Stimulated activated CD8-positive, alpha-beta memory T cell treated with anti-CD3 and anti-CD28 coated beads, Interleukin-4, amount 100 ng/mL, for 1 hour (primary cell): Measurements from ENCODE around the gene AKAP1.

Source experiments
- DNase-seq, 2 donors: peaks; one replicate each; pipeline ENCODE4 v3.0.0-alpha.2; 2020; ENCODE audit warnings: low read depth in 2 of 2, low spot score in 1 of 2

The AKAP1 gene

DNA sequence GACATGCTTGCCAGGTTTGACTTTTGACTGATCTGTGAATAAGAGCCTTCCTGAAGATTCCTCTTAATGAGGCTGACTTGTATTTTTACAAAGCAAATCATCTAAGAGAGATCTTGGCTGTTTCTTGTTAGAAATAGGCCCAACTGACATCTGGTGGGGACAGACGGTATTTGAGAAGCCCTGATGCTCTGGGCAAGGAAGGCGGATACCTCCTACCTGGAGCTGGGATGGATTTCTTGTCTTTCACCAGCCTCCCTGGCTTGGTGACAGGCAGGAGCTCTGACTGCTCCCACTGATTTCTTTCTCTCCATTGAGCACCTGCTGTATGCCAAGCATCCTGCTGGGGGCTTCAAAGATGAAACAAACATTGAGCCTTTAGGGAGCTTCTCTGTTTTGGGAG lies 40.4 kb downstream of the AKAP1 start:
- no peak for DNase-seq

DNA sequence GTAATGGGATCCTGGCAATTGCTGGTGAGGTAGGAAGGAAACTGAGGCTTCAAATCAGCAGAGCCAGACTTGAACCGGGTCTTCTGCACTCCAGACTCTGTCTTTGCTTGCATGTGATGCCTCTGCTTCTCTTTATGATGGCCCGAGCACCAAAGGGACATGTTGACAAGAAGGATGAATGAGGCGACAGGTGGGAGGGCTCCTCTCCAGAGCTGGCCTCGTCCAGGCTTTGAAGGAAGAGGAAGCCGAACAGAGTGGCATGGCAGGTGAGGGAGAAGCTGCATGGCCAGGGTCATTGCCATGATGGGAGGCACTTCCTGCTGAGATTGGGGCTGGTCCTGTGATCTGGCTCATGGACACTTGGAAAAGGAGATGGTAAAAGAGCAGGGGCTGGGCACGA lies 40.8 kb downstream of the AKAP1 start:
- no peak for DNase-seq

DNA sequence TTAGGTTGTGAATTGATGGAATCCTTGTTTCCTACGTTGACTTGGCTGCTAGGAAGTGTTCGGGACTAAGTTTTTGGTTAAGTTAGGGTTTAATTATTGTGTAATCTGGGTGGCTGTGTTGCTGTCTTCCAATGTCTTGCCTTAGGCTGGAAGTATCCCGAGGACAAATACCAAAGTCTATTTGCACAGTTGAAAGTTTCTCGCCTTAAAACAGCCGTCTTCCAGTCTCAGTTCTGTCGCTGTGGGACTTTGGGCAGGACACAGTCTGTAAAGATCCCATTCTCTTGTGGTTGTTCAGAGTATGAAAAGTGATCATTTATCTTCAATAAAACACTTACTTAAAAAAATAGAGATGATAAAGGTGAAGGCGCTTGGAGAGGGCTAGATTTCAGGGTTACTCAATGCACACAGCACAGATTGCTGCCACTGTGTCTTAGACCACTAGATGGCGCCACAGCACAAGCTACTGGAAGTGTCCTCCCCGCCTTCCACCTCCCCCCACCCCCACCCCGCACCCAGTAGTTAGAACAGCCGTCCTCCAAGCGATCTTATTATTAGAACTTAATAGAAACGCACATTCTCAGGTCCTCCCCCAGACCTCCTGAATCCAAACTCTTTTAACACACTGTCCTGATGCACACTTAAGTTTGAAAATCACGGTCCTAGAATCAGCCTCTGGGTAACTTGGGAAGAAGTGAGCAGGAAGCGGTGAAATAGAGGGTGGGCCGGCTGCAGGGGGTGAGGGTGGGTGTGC lies 45.8 kb downstream of the AKAP1 start:
- DNase-seq = peak; percentile 66 to 72

DNA sequence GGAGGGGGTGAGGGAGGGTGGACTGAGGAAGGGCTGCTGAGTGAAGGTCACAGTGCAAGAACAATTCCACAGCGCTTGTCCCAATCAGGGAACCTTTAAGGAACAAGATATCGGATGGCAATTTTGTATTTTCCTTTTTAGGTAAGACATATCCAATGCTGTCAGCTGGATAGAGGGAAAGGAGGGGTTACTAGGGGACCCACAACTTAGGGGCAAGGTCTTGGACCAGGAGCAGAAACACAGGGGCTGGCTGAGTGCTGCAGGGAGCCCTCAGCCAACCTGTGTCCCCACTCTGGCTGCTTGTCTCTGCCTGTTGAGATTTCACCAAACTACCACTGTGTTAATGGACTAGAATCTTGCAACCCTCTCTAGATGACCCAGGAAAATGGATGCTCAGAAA lies 47.6 kb downstream of the AKAP1 start:
- no peak for DNase-seq

DNA sequence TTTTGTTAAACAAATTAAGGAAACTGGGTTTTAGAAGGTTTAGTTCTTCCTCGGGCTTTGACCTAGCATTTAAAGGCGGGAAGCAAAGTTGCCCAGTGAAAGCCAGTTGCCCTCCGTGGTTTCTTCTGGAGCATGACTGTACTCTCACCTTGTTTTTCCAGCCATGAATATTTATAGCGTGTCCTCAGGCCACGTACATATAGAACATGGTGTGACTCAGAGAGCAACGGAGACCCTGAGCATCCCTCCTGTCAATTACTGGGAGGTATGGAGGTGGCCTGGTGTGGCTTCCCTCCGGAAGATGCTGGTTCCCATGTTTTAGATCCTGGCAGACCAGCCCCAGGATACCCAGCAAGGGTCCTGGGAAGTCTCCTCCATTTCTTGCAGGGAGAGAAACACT lies 48.4 kb downstream of the AKAP1 start:
- DNase-seq = no peak

DNA sequence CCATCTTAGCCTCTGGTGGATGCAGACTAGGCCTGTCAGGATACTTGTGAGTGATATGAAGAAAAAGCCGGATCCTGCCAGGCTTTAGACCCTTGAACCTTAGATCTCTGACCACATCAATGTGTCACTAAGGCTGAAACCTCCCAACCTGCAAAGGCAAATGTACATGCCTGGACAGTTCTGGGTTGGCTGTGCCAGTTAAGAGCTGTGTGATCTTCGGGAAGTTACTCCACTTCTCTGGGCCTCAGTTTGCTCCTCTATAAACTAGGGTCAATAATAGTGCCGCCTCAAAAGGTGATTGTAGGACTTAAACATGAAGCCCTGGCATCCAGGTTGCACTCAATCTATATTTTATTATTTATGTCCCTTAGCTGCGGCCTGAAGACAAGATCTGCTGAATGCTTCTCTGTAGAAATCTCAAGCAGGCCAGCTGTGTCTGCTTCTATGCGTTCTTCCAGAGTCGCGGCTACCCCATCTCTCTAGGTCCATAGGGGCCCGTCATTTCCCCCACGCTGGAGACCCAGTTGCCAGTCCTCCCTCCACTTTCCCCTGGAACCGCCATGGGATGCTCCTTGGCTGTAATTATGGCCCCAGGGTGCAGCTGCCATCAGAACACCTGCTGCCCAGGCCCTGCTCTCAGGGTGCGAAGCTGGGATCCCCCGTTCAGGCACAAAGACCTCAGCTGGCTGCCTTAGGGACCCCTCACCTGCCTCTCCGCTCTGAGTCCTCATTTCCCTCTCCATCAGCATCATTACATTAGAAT lies 50.2 kb downstream of the AKAP1 start:
- DNase-seq = no peak

DNA sequence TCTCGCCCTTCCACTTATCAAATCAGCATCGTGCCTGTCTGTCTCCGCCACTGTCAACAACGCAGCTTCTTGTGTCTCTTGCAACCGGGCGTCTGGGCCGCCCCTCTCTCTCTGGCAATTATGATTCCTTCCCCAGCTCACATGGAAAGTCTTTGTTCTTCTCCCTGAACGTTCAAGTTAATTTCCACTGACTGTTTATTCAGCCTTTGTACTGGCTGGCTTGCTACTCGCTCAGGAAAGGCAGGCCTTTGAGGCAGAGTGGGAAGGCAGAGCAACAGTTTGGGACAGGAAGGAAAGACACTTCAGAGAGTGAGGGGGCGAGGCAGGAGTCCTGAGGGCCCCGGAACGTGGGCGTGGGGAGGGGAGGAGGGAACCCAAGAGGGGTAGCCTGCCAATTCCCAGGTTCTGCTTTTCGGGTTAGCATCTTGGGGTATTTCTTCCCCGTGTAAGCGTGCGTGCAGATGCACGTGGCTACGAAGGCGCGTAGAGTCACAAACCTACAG lies 50.8 kb downstream of the AKAP1 start:
- DNase-seq = no peak

DNA sequence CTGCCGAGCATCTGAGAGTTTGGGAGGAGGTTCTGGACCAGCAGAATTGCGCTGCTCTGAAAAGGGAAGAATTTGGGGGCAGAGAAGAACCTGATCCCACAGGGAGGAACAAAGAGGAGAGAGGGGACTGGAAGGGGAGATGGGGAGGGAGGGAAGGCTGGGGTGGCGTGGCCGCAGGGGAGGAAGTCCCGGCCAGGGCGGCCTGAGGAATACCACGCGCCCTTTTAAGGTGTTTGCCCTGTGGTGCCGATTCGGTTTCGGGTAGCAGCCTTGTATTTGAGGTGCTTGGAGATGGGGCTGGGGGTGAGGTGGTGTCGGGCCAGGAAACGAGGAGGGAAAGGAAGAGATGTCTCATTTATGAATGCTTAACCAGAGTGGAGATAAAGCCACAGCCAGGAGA lies 51.3 kb downstream of the AKAP1 start:
- DNase-seq = no peak

DNA sequence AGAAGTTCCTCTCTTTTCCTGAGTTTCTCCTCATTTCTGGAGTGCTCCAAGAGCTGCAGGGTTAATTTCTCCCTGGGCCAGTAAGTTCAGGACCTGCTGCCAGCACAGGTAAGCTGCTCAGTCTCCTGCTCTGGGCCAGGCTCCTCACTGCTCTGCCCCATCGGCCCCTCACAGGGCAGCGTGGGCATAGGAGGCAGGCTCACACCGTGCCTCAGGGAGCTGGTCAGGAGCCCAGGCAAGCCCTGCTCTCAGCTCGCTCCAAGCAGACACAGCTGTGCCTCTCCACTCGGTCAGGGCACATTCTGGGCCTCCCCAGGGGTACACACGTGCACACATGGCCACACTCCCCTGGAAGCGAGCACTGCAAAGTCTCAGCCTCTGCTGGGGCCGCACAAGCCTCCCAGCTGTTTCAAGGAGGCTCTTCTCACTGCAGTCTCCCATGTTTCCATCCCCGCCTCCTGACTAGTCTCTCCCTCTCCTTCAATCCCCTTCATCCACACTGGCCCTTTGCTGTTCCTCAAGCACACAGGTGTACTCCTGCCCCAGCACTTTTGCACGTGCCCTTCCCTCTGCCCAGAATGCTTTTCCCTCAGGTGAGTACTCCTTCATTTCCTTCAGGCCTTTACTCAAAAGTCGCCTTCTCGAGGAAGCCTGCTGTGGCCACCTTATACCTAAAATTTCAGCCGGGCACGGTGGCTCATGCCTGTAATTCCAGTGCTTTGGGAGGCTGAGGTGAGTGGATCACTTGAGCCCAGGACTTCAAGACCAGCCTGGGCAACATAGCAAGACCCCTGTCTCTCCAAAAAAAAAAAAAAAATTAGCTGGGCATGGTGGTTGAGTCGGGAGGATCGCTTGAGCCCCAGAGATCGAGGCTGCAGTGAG lies 53.2 kb downstream of the AKAP1 start:
- DNase-seq = no peak

DNA sequence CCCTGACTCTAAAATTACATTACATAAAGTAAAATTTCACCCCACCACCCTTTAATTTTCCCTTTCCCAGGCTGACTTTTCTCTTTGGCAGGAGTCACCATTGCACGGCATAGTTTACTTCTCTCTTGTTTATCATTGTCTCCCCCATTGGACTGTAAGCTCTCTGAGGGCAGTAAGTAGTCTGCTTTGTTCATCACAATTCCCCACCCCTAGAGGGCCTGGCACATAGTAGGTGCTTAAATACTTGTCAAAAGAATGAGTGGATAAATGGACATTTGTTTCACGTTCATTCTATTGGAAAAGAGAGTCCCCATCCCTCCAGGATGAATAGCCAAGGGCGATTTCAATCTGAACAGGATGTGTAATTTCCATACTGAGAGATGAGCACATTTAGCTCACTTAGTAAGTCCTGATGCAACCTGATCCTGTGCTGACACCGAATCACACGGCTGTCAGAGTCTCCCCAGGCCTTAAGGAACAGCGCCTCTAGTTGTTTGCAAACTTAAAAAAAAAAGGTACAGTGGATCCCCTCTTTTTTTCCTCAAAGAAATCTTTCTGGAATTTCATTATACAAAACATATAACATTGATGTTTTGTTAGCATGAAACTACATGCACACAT lies 54.0 kb downstream of the AKAP1 start:
- no peak for DNase-seq

DNA sequence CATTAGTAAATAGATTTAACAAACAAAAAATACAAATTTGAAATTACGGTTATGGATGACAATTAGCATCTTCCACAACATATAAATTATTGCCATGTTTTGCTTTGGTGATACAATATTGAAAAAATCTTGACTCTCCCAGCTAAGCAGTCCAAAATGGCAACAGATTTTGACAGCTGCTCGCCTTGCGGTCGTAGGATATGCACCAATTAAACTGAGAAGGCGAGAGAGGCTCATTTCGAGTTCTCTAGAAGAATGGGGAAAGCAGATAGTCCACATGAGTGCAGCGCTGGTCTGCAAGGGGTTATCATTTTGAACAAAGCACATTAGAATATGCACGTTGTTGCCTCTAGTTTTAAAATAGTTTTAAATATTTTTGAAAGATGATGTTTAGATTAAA lies 55.3 kb downstream of the AKAP1 start:
- no peak for DNase-seq

DNA sequence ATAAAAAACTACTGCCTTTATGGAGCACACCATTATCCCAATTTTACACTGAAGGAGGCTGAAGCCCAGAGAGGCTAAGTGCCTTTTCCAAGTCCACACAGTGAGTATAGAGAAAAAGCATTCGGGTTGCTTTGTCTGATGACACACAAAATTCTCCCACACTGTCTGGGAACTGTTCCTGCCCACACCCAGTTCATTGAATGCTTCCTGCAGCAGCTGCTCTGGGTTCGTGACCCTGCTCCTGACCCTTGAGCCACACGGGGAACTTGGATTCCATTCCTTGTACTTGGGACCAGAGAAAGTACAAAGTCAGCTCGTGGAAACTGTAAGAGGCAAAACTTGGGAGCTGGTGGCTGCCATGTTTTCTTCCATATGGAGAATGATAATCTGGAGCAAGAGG lies 57.9 kb downstream of the AKAP1 start:
- DNase-seq = no peak

DNA sequence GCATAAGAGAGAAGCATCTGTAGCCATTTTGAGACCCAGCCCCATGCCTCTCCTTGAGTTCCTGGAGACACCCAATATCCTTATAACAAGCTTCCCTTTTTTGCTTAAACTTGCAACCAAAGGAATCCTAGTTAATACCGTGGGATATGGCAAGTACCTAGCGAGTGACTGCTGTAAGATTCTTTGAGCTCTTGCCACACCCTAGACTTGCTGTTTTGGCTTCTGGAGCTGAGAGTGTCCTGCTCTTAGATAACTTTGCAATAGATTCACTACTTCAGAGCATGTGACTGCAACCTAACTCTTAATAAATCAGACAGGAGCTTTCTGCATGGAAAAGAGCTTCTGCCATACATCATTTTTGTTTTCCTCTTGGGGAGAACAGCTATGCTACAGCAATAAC lies 58.3 kb downstream of the AKAP1 start:
- DNase-seq = no peak

DNA sequence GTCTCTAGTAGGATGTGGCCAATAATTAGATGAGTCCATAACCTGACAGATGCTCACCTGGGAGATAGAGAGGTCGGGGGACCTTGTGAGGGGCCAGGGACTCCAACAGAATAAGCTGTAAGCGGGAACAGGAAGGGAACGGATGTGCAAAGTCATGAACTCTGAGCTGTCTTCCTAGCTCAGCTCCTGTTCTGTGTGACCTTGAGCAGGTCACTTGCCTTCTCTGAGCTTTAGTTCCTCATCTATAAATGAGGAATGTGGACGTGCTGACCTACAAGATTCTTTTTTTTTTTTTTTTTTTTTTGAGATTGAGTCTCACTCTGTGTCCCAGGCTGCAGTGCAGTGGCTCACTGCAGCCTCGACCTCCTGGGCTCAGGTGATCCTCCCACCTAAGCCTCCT lies 58.9 kb downstream of the AKAP1 start:
- no peak for DNase-seq

DNA sequence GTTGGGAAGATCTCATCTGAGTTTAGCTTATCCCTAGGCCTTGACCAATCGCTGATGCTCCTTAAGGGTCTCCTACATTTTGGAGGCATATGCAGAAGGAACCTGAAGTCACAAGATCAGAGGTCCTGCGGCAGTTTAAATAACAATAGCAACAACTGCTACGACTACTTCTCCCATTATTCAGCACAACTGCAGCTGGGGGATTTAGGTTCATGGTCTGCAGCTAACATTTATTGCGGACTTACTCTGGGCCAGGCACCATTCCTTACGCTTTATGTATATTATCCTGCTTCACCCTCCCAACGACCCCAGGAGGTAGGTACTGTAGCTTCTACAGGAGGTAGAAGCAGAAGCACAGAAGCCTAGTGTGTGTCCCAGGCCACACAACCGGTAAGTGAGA lies 59.5 kb downstream of the AKAP1 start:
- DNase-seq = no peak

DNA sequence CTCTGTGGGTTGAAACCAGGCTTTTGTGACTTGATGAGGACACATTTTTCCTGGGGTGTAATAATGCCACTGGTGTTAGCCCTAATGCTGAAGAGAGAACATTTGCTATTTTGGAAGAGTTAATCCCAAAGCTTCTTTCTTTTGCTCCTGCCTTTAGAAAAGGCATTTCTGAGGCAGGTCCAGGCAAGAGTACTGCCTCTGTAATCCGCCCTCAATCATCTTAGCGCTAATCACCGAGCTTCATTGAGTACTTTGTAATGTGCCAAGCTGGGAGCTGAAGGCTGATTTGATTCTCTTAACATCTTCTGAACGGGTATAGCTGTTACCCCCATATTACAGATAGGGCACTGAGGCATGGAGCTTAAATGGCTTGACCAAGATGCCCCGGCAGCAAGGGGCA lies 60.3 kb downstream of the AKAP1 start:
- no peak for DNase-seq

DNA sequence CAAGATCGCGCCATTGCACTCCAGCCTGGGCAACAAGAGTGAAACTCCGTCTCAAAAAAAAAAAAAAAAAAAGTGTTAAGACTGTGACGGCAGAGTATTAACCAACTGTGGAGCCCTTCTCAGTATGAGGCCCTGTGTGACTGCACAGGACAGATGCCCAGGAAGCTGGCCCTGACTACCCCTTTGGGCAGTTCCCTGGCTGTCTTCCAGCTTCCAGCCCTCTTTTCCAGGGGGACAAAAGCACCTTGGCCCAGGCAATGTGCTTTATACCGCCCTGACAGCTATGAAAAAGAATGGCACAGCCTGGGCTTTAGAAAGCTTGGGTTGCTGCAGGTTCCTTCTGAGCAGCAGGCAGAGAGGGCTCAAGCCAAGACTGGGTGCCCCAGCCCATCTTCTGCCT lies 61.2 kb downstream of the AKAP1 start:
- no peak for DNase-seq

DNA sequence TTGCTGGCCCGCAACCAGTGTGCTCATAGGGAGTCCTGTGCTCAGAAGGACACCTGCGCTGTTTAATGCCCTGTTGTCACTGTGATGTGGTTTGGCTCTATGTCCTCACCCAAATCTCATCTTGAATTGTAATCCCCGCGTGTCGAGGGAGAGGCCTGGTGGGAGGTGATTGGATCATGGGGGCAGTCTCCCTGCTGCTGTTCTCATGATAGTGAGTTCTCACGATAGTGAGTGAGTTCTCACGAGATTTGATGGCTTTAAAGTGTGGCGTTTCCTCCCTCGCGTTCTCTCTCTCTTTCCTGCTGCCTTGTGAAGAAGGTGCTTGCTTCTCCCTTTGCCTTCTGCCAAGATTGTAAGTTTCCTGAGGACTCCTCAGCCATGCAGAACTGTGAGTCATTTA lies 66.8 kb downstream of the AKAP1 start:
- DNase-seq = no peak

DNA sequence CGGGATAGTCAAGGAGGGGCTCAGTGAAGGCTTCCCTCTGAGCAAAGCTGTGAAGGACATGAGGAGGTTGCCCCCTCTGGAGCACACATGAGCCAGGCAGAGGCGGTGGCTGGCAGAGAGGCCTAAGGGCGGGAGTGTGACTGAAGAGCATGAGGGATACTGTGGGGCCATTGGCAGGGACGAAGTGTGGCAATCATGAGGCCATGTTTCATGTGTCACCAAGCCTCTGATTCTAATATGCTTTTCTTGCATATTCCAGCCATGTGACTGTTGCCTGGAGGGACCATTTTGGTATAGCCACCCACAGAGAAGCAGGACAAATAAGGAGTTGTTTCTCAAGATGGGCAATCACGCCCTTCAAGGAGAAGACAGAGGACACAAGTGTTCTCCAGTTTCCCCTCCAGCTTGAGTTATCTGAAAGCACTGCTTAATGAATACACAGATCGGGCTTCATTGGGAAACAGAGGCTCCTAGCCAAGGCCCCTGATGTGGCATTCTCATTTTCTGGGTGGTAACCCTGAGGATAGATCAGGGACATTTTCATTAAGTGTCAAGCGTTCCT lies 68.0 kb downstream of the AKAP1 start:
- DNase-seq = no peak

DNA sequence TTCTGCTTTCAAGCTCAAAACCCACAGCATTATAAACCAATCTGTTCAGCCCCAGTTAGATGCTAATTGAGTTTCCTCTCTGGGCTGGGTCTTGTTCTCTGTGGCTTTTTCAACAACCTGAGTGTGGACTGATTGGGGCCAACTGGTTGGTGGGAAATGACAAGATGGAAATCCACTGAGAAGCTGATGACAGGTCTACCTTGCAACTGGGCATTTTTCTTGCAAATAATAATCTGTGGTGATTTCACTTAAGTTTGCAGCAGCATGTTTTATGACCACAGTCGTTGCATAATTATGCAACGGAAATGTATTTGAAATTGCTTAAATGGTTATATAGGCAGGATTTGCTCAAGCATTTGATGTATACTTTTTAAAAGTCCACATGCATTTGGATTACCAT lies 69.9 kb downstream of the AKAP1 start:
- no peak for DNase-seq

DNA sequence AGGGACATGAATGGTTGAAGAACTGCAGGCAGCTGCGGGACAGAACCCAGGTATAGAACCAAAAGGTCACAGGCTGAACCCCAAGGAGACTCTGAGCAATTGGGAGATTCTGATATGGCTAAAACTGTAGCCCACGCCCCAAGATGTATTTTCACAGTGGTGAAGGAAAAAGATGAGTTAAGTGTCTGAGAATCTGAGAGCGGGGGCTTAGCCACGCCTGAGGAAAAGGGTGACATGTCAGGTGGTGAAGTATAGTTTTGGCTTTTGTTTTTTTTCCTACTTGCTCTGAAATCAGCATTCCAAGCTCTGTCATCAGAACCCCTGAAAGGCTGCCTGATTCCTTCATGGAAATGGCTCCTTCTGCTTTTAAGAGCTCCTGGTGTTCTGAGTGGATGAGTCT lies 73.3 kb downstream of the AKAP1 start:
- no peak for DNase-seq
